HepG2 (cell line): ENCODE results near the gene UBE2E1. TPM values are rescaled to one million over a fixed set of nuclear protein-coding genes. Genes with fewer than 3 reads are reported as not detected.

Experiments
- ATAC-seq: fragments of 200-7000 bp; cut with Tn5 transposase; 3 replicates; pipeline ENCODE4 v1.9.1; 2020; ENCODE audit warnings: mild to moderate bottlenecking, moderate library complexity
- BruUV-seq: library from RNA; stranded (reverse); fragments of 400-500 nt; replicated peaks from 2 replicates; lab custom pipeline; 2021; lab: Mats Ljungman, UMichigan
- CTCF ChIA-PET: fragments of 300-600 bp; formaldehyde crosslinking; extraction: SDS; loops from one replicate; lab custom pipeline; 2021; ENCODE audit warnings: low total read pairs, inconsistent platforms, low intra/inter-chr PET ratio; lab: Yijun Ruan, JAX
- POLR2A ChIA-PET: fragments of 350-600 bp; sonication (Branson Sonifier 250); formaldehyde crosslinking; loops from one replicate; lab custom pipeline; 2020; ENCODE audit warnings: antibody characterized with exemption, inconsistent platforms; lab: Yijun Ruan, JAX
- DNase-seq: peaks from one replicate; pipeline ENCODE4 v3.0.0-alpha.2; 2015; ENCODE audit warnings: low spot score
- FAIRE-seq: peaks from 3 replicates; lab custom pipeline; 2011; peaks lifted over from hg19 to GRCh38; lab: Jason Lieb, UNC
- H2AFZ ChIP-seq: one replicate; pipeline ENCODE4 v1.6.1; 2011; ENCODE audit warnings: low read length, inconsistent platforms
- H3K27ac ChIP-seq: fragments of 300-600 bp; 3 replicates; pipeline ENCODE4 v1.8.0; 2011; ENCODE audit warnings: mixed run types, mild to moderate bottlenecking, mixed read lengths, low read length, inconsistent platforms; ENCODE audit not compliant: insufficient read depth; ENCODE audit errors: extremely low read length
- H3K27me3 ChIP-seq, 2 experiments: fragments of 200-600 bp in 1 of 2; 2 replicates in 1 of 2; 3 replicates in 1 of 2; pipeline versions ENCODE4 v1.6.0 to v1.8.0; 2011; ENCODE audit warnings: low read length in 2 of 2, mild to moderate bottlenecking in 2 of 2, moderate library complexity in 2 of 2, inconsistent platforms in 1 of 2; ENCODE audit not compliant: insufficient read depth in 2 of 2, control insufficient read depth in 1 of 2
- H3K36me3 ChIP-seq, 2 experiments: fragments of 200-600 bp in 1 of 2; replicated peaks in 1 of 2; 2 replicates in 1 of 2; 3 replicates in 1 of 2; pipeline versions ENCODE4 v1.5.1 to v1.8.0; 2011; ENCODE audit warnings: low read length in 2 of 2, inconsistent platforms in 1 of 2; ENCODE audit not compliant: insufficient read depth in 2 of 2, control insufficient read depth in 1 of 2
- H3K4me1 ChIP-seq: 2 replicates; pipeline ENCODE4 v1.5.1; 2012; ENCODE audit warnings: low read length, inconsistent platforms; ENCODE audit not compliant: insufficient read depth
- H3K4me2 ChIP-seq: 2 replicates; pipeline ENCODE4 v1.6.0; 2011; ENCODE audit warnings: low read depth, low read length, inconsistent platforms
- H3K4me3 ChIP-seq, 3 experiments: fragments of 200-600 bp in 1 of 3; sonication (generic), shearing (Covaris generic) in 1 of 3; replicated peaks in 1 of 3; 2 replicates each; pipeline ENCODE4 v1.5.1; 2011 to 2016; ENCODE audit warnings: low read length in 3 of 3, inconsistent platforms in 2 of 3, low read depth in 2 of 3, mild to moderate bottlenecking in 2 of 3, control low read depth in 1 of 3, mixed read lengths in 1 of 3; ENCODE audit not compliant: insufficient read depth in 1 of 3
- H3K79me2 ChIP-seq: one replicate; pipeline ENCODE4 v1.6.1; 2011; ENCODE audit warnings: low read length, inconsistent platforms; ENCODE audit not compliant: insufficient read depth
- H3K9ac ChIP-seq: 2 replicates; pipeline ENCODE4 v1.6.0; 2011; ENCODE audit warnings: mild to moderate bottlenecking, low read depth, low read length, inconsistent platforms; ENCODE audit not compliant: insufficient read depth
- H3K9me3 ChIP-seq: 2 replicates; pipeline ENCODE4 v1.5.1; 2012; ENCODE audit warnings: mild to moderate bottlenecking, low read length
- H4K20me1 ChIP-seq: 2 replicates; pipeline ENCODE4 v1.6.0; 2011; ENCODE audit warnings: inconsistent platforms, mild to moderate bottlenecking, low read length, moderate library complexity; ENCODE audit not compliant: insufficient read depth
- BRF2 ChIP-seq: sonication (generic); formaldehyde crosslinking; IDR thresholded peaks from 2 replicates; pipeline ENCODE4 v1.8.1; 2022; ENCODE audit warnings: mild to moderate bottlenecking, missing genetic modification reagents
- CENPBD1 ChIP-seq: sonication (generic); formaldehyde crosslinking; IDR thresholded peaks from 2 replicates; pipeline ENCODE4 v1.8.0; 2022; ENCODE audit warnings: missing genetic modification reagents, low read depth, mild to moderate bottlenecking, borderline replicate concordance
- PCBP1 ChIP-seq: fragments of 200-400 bp; formaldehyde crosslinking; IDR thresholded peaks from 2 replicates; pipeline ENCODE4 v1.6.1; 2017; ENCODE audit warnings: mild to moderate bottlenecking, low read depth, low read length, borderline replicate concordance
- PLSCR1 ChIP-seq: sonication (generic); formaldehyde crosslinking; IDR thresholded peaks from 2 replicates; pipeline ENCODE4 v1.5.0; 2020; ENCODE audit warnings: missing genetic modification reagents, mild to moderate bottlenecking, borderline replicate concordance
- SMAD1 ChIP-seq: sonication (generic); formaldehyde crosslinking; IDR thresholded peaks from 2 replicates; pipeline ENCODE4 v1.4.0; 2020; ENCODE audit warnings: missing genetic modification reagents, low read depth, mild to moderate bottlenecking, borderline replicate concordance
- ZFP82 ChIP-seq: sonication (generic); formaldehyde crosslinking; IDR thresholded peaks from 2 replicates; pipeline ENCODE4 v1.5.1; 2020; ENCODE audit warnings: mild to moderate bottlenecking, missing genetic modification reagents, borderline replicate concordance
- WGBS: methylation state at CpG from one replicate; pipeline ENCODE4 v1.1.6; 2017; ENCODE audit warnings: low lambda C conversion rate; 5-methylcytosine and 5-hydroxymethylcytosine counted together
- in situ Hi-C: cut with HindIII; loops from 2 replicates; pipeline ENCODE4 v1.10.0; 2017; ENCODE audit warnings: low pct_unique_long_range_greater_than_20kb; ENCODE audit not compliant: extremely low pct_ligation_motif_present
- intact Hi-C: fragments of 100-400 bp; cut with micrococcal nuclease; formaldehyde crosslinking; loops from one replicate; pipeline ENCODE4 v1.10.0; 2022; ENCODE audit not compliant: unreplicated experiment
- polyA plus RNA-seq, 8 experiments: library from polyadenylated mRNA; depleted of rRNA in 3 of 8; stranded (reverse) in 7 of 8; unstranded in 1 of 8; fragments of >200 nt; fragmentation: Illumina TruSeq in 4 of 8; extraction: Trizol in 4 of 8; gene quantifications; 2 replicates each; pipeline versions ENCODE4 v1.2.1 to v1.2.3, GENCODE V29; 2011 to 2016; ENCODE audit warnings: low read depth in 4 of 8, missing spikeins in 1 of 8, mixed read lengths in 1 of 8; ENCODE audit not compliant: insufficient read depth in 1 of 8
- total RNA-seq, 5 experiments: library from RNA; depleted of rRNA; stranded (reverse); fragments of >200 nt; fragmentation: Illumina TruSeq; extraction: Trizol; gene quantifications; 2 replicates each; pipeline ENCODE4 v1.2.3, GENCODE V29; 2016; ENCODE audit warnings: low read depth in 1 of 5

The UBE2E1 gene
- total and polyA plus RNA-seq, 2 of the 13 experiments (the other 11 are each of a cell fraction or from before 2014, with no cell fraction given), result 55.4 to 61.8 TPM

GRCh38 chr3:23837691-23838090, 31.9 kb downstream of the UBE2E1 start:
- peaks cover 41% of the 10 kb centered on the region for H3K79me2 ChIP-seq
- DNase-seq, result no peak
- TF ChIP-seq CENPBD1 (CRISPR knock-in tag) (no peak), SMAD1 (CRISPR knock-in tag) (no peak), BRF2 (no peak), PLSCR1 (CRISPR knock-in tag) (no peak), ZFP82 (CRISPR knock-in tag) (no peak), PCBP1 (no peak)
- TF ChIP-seq, all 625 proteins: peak for 0
- Histone ChIP-seq H3K27ac (no peak overlapping the region), H3K9me3 (no peaks in the 10 kb centered on the region), H3K27me3 (no peaks in the 10 kb centered on the region), H4K20me1 (peaks cover 24% of the 10 kb centered on the region; the same call in 1 of the 2 replicates), H3K36me3 (peaks cover 1 to 2% of the 10 kb centered on the region in 2 experiments; a peak in 1 of 5 replicates), H3K9ac (no peak overlapping the region), H3K4me2 (no peak overlapping the region), H3K4me3 (no peak overlapping the region), H3K4me1 (peaks cover 17% of the 10 kb centered on the region), H2AFZ (no peak overlapping the region)
- CTCF ChIA-PET, result no interaction called here
- POLR2A ChIA-PET, result no interaction called here
- ATAC-seq (no peak), FAIRE-seq (no peak)
- no TSS peak for BruUV-seq
- 92% methylated on average over 1 of the region's 1 CpG for WGBS
- intact Hi-C loops, result no loop called here
- in situ Hi-C loops, result no loop called here
